ENCODE data around the gene KRT80. TPM values are rescaled to one million over a fixed set of nuclear protein-coding genes. Genes with fewer than 3 reads are reported as not detected.
"Not testable (repeated sequence)": the region's sequence is repeated elsewhere in the genome, so short reads cannot be mapped to it uniquely, and the experiment has no call there.

Gene KRT80
- polyA plus RNA-seq (2012; ENCODE audit: insufficient read depth, insufficient read length): not detected

DNA sequence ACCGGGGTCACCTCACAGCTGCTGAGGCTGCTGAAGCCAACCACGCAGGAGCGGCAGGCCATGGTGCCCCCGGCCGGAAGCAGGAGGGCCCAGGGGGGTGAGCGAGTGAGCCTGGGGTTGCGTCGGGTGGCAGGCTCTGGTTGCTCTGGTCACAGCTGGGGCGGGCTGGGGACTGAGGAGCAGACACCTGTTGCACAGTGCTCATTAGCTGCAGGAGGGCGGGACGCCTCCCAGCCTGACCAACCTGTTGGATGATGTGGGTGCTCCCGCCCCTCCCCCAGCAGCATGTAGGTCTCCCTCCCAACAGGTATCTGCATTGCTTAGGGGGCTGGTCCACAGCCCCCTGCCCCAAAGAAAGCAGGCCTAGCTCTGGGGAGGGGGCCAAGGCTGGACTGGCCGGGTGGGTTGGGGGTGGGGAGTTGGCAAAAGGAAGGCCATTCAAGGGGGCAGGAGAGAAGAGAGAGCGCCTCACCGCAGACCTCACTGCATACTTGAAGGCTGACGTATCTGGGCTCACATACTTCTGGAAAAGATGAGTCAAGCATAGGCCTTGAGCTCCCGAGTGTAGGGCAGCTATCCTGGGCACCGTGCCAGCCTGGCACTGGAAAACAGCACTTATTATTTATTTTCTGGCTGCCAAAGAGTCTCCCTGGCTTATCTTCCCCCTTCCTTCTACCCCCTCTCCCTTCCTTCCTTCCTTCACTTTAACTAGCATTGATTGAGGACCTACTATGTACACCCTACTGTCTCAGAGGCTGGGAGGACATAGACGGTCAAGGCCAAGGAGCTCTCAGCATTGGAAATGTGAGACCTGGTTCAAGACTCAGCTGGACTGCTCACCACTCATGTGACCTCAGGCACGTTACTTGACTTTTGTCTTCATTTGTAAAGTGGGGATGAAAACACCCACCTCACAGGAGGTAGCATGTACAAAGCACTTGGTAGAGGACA, at the start of gene KRT80:
Gene KRT80 (minus strand): TSS at position 174 of the 951 bp plus-strand sequence. CDS start 112 bp downstream, at position 62.
- no peak within 1 kb of the TSS for H3K4me3 ChIP-seq (ENCODE audit: low read length)
- DNase-seq (ENCODE audit: low read depth, low spot score): no peak

GRCh38 chr12:52241205-52241842, 49.5 kb upstream of the KRT80 start:
- H3K4me3 ChIP-seq (ENCODE audit: low read length): no peak overlapping the region
- no peak for DNase-seq (ENCODE audit: low read depth, low spot score)

DNA sequence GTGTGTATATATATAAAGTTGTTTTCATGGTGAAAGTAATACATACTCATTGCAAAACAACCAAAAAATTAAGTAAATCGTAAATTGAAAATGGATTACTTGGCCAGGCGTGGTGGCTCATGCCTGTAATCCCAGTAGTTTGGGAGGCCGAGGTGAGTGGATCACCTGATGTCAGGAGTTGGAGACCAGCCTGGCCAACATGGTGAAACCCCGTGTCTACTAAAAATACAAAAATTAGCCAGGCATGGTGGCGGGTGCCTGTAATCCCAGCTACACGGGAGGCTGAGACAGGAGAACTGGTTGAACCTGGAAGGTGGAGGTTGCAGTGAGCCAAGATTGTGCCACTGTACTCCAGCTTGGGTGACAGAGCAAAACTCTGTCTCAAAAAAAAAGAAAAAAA, 48.4 kb upstream of the KRT80 start:
- H3K4me3 ChIP-seq (ENCODE audit: low read length); DNase-seq (ENCODE audit: low read depth, low spot score): not testable (repeated sequence)

- no peak overlapping the region for H3K4me3 ChIP-seq (ENCODE audit: low read length)
- DNase-seq (ENCODE audit: low read depth, low spot score): no peak
These were observed 48.0 kb upstream of the KRT80 start for GRCh38 chr12:52239767-52240166.

- H3K4me3 ChIP-seq (ENCODE audit: low read length): no peak overlapping the region
- DNase-seq (ENCODE audit: low read depth, low spot score): no peak
These were observed 47.3 kb upstream of the KRT80 start for GRCh38 chr12:52238916-52239646.

DNA sequence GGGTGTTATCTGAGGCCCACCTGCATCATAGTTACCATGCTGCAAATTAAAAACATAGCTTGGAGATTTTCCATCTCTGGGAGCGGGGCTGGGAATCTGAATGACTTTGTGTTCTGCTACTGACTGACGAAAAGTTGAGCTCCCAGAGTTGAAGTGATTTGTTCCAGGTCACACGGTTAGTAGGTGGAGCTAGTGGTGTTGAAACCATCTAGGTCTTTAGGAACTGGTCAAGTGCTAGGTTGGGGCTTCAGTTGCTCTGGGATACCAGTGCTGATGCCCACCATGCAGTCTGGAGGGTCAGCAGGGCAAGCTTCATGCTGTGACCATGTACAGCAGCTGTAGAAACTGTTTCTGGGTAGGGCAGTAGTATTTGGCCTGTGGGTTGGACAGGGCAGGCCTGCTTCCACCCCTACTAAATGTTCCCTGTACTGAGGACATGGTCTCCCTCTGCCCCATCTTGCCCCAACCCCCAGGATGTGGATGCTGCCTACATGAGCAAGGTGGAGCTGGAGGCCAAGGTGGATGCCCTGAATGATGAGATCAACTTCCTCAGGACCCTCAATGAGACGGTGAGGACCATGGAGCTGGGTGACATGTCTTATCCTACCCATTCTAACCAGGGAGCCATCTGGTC, 46.5 kb upstream of the KRT80 start:
- no peak overlapping the region for H3K4me3 ChIP-seq (ENCODE audit: low read length)
- DNase-seq (ENCODE audit: low read depth, low spot score): no peak

DNA sequence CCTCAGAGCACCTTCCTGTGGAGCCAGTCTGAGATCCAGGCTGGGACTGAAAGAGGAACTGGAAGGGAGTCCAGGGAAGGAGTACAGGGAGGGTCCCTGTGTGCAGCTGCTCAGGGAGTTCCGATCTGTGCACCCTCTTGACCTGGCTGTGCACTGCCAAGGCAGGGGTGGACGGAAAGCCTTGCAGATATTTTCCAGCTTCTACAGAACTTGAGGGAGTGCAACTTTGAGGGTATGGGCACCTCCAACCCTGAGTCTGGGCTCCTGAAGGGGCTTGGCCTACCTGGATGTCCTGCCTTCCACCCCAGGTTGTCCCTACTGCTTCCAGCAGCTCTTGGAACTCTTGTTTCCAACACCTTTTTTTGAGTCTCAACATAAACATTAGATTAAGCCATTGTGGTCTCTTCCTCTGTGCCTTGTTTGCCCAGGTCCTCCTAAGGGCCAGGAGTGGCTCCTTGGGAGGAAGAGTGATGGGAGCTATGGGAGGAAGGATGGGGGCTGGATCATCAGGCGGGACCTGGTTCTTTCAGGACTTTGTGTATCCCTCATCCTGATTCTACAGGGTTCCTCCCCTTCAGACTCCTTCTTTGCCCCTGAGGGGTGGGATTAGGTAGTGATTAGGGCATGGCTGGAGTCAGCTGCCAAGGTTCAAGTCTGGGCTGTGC, 44.7 kb upstream of the KRT80 start:
- DNase-seq (ENCODE audit: low read depth, low spot score): no peak
- H3K4me3 ChIP-seq (ENCODE audit: low read length): no peak overlapping the region

GRCh38 chr12:52235822-52236361, 44.1 kb upstream of the KRT80 start:
- H3K4me3 ChIP-seq (ENCODE audit: low read length): no peak overlapping the region
- no peak for DNase-seq (ENCODE audit: low read depth, low spot score)

DNA sequence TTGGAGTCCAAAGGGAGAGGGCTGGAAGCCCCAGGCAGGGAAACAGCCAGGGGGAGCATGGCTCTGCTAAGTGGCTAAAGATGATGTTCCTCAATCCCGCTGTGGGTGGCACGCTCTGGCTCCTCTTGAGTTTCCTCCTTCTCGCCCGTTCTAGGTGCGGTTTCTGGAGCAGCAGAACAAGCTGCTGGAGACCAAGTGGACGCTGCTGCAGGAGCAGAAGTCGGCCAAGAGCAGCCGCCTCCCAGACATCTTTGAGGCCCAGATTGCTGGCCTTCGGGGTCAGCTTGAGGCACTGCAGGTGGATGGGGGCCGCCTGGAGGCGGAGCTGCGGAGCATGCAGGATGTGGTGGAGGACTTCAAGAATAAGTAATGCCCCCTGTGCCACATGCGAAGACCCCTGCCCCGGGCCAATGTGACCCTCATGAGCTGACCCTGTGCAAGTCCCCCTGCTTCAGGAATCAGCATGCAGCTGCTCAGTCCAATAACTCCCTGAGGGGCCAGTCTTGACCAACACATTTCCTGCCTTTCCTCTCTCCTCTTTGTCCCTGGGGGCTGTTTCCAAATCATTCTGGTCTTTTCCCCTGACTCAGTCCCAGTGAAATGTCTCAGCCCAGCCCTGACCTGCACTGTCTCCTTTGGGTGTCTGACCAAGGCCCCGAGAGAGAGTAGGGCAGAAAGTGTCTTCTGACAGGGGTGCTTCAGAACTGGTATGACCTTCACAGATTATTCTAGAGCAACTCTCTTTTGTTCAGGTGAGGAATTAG, 43.4 kb upstream of the KRT80 start:
- no peak for DNase-seq (ENCODE audit: low read depth, low spot score)

GRCh38 chr12:52234223-52234810, 42.5 kb upstream of the KRT80 start:
- H3K4me3 ChIP-seq (ENCODE audit: low read length): no peak overlapping the region
- DNase-seq (ENCODE audit: low read depth, low spot score): no peak

More for the DNA sequence above, 43.4 kb upstream of the KRT80 start:
- H3K4me3 ChIP-seq (ENCODE audit: low read length): no peak overlapping the region

GRCh38 chr12:52233462-52234207, 41.8 kb upstream of the KRT80 start:
- no peak overlapping the region for H3K4me3 ChIP-seq (ENCODE audit: low read length)
- DNase-seq (ENCODE audit: low read depth, low spot score): no peak

DNA sequence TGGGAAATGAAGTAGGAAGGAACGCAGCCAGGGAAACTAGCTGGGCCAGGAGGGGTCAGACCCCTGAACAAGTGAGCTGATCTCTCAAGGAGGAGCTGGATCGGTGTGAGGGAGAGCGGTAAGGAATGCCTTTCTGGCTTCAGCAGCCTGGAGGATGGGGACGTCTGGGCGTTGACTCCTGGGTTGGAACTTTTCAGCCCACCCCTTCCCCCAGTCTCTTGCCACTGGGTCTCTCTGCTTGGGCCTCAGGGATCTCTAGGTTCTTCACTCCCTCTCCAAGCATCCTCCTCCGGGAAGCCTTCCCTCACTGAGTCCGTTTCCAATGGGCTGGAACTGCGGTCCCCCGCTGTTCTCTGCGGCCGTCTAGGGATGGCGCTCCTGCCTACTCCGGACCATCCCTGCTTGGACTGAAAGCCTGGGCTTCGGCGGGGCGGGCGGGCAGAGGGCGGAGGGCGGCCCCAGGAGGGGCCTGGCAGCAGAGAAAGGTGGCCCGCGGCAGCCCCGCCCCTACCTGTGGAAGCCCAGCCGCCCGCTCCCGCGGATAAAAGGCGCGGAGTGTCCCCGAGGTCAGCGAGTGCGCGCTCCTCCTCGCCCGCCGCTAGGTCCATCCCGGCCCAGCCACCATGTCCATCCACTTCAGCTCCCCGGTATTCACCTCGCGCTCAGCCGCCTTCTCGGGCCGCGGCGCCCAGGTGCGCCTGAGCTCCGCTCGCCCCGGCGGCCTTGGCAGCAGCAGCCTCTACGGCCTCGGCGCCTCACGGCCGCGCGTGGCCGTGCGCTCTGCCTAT, 41.1 kb upstream of the KRT80 start, which contains the start of gene KRT7:
Gene KRT7 (plus strand): TSS at position 570 of the 788 bp plus-strand sequence. CDS start 54 bp downstream, at position 624.
- H3K4me3 ChIP-seq (ENCODE audit: low read length): no peak within 1 kb of the TSS
- DNase-seq (ENCODE audit: low read depth, low spot score): no peak

GRCh38 chr12:52232203-52232673, 40.4 kb upstream of the KRT80 start:
- no peak for DNase-seq (ENCODE audit: low read depth, low spot score)
- no peak overlapping the region for H3K4me3 ChIP-seq (ENCODE audit: low read length)

GRCh38 chr12:52231305-52232202, 39.7 kb upstream of the KRT80 start:
- DNase-seq (ENCODE audit: low read depth, low spot score): no peak
- H3K4me3 ChIP-seq (ENCODE audit: low read length): no peak overlapping the region

All from Jurkat, Clone E6-1 (cell line).